GM21526 (cell line): ENCODE measurements around the gene EPHA6.
"Not testable (repeated sequence)": the region's sequence is repeated elsewhere in the genome, so short reads cannot be mapped to it uniquely, and the experiment has no call there.

Experiments
- ATAC-seq: cut with Tn5 transposase; IDR thresholded peaks from one replicate; pipeline ENCODE4 v1.9.1; 2021; ENCODE audit warnings: moderate library complexity; ENCODE audit not compliant: unreplicated experiment, low FRiP score

EPHA6 gene

DNA sequence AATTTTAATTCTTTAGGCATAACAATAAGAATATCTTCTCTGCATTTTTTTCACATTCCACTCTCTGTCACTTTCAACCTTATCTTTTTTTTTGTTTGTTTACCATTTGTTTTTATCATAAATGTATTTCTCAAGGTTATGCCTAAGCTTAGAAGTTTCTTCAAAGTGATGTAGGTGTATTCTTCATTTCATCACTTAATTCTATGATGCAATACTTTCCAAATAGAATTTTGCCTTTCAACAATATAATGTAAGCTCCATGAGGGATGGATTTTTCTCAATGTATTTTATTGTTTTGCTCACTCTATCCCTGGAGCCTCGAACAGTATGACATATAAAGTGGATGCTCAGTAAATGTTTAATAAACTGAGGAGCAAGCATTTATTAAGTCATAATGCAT is 444.9 kb downstream of the EPHA6 start:
- no peak for ATAC-seq

GRCh38 chr3:97264180-97264579 is 449.8 kb downstream of the EPHA6 start:
- no peak for ATAC-seq

GRCh38 chr3:97265237-97266005 is 451.0 kb downstream of the EPHA6 start:
- ATAC-seq = no peak

DNA sequence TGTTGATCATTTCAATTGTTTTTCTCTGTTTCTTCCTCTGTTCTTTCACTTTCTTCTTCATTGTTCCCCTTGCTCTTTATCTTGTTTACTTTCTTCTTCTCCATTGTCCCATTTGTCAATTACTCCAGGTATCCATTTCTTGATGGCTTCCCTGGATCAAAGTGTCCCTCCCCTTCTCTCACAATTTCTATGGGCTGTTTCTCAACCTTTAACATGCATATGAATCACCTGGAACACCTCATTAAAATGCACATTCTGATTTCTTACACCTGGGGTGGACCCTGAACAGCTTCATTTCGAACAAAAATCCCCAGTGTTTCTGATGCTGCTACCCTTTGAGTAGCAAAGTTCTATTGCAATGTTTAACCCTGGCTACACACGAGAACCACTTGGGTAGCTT is 454.8 kb downstream of the EPHA6 start:
- ATAC-seq = no peak

DNA sequence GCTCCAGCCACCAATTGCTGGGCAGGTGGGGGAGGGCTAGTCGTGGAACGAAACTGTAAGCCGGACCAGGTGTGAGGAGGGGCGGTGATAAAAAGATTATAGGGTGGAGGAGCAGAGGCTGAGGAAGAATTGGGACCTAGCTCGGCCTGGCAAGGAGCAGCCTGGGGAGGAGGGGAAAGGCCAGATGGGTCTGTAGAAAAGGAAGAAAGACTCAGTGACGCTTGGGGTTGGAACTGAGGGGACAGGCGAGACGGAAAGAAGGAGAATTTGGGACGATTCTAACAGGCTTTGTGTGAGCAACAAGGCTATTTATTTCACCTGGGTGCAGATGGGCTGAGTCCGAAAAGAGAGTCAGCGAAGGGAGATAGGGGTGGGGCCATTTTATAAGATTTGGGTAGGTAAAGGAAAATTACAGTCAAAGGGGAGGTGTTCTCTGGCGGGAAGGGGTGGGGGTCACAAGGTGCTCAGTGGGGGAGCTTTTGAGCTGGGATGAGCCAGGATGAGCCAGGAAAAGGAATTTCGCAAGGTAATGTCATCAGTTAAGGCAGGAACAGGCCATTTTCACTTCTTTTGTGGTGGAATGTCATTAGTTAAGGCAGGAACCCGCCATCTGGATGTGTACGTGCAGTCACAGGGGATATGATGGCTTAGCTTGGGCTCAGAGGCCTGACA is 462.6 kb downstream of the EPHA6 start:
- not testable (repeated sequence) for ATAC-seq

GRCh38 chr3:97277708-97278107 is 463.3 kb downstream of the EPHA6 start:
- ATAC-seq = no peak

DNA sequence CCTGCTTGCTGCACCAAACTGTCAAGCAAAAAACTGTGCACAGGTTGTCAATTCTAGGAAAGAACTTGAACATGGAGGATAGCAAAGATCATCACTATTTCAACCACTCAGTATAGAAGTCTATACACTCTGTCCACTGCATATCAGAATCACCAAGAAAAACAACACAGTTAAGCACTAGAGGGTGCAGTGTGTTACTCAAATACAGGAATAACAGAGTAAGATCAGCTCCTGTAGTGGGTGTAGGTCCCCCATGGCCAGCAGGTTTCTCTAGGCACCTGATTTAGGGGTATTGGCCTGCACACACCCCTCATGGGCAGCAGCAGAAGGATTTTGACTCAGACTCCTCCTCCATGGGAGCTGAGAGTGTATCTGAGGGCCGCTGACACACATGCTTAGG is 464.1 kb downstream of the EPHA6 start:
- ATAC-seq = no peak

DNA sequence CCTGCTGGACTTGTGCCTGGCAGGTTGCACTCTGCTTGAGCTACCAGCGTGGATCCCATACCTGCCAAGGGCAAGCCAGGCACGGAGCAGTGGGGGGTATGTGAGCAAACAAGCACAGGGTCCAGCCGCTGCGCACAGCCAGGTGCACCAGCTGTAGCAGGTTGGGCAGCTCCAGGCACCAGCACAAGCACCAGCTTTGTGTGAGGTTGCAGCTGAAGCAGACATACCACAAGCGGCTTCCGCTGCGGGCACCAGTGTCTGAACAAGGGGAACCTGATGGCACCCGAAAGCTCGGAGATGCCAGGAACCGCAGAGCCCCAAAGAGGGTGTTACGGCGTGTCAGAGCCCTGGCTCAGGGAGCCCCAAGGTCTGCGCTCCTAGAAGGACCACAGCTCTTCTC is 477.5 kb downstream of the EPHA6 start:
- no peak for ATAC-seq

GRCh38 chr3:97293596-97294131 is 479.3 kb downstream of the EPHA6 start:
- no peak for ATAC-seq

DNA sequence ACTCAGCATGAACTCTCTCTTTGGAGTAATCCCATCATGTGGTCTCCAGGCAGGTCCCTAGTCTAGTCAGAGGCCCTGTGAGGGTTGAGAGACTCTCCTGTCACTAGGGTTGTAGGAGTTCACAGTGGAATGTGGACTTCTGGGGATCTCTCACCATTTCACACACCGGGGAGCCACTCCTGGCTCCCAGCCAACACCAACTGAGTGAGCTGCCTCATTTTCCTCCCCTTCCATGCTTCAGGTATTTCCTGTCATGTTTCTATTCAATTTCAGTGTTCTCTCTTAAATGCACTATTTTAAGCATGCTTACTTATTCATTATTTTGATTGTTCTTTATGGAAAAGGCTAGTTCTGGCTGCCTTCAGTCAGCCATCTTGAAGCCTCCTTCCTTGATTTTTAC is 482.6 kb downstream of the EPHA6 start:
- ATAC-seq = no peak

- no peak for ATAC-seq
Measured at GRCh38 chr3:97301114-97301513, 486.7 kb downstream of the EPHA6 start.

GRCh38 chr3:97306226-97306625 is 491.8 kb downstream of the EPHA6 start:
- no peak for ATAC-seq

DNA sequence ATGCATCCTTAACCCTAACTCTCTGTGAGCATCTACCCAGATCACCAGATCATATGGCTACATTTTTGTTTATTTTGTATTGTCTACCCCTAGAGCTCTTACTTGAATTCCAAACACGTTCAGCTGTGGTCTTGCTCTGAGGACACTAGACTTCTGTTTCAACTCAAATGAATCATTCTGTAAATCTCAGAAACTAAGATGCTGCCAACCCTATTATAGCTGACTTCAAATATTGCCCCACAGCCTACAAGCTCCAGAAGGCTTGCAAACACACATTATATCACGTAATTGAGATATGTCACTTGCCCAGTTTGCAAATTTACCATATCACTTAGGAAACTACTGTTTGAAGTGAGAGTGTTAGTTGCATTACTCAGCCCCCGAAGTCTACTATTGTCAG is 524.0 kb downstream of the EPHA6 start:
- no peak for ATAC-seq

DNA sequence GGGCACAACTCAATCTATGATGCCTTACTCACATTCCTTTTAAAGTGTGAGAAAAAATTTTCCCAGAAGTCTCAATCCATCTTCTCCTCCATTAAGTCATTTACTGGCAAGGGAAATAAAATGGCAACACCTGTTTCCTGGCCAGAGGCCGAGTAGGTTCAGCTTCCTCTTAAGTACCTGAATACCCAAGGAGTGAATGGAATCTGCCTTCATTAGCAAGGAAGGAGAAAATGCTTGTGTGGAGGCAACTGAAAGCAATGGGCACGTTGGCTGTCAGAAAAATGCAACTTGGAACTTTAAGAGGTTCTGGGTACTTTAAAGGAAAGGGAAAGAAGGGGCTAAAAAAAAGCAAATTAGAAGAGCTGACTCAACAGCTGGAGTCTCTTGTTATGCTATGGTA is 526.5 kb downstream of the EPHA6 start:
- ATAC-seq = no peak

- no peak for ATAC-seq
Measured at GRCh38 chr3:97347780-97348179, 533.4 kb downstream of the EPHA6 start.

GRCh38 chr3:97350971-97351370 is 536.6 kb downstream of the EPHA6 start:
- ATAC-seq = no peak

GRCh38 chr3:97353176-97353575 is 538.8 kb downstream of the EPHA6 start:
- ATAC-seq = no peak

- ATAC-seq = no peak
Measured at GRCh38 chr3:97359977-97360376, 545.6 kb downstream of the EPHA6 start.

GRCh38 chr3:97360804-97361203 is 546.4 kb downstream of the EPHA6 start:
- no peak for ATAC-seq

- ATAC-seq = no peak
Measured at GRCh38 chr3:97384583-97384982, 570.2 kb downstream of the EPHA6 start.

DNA sequence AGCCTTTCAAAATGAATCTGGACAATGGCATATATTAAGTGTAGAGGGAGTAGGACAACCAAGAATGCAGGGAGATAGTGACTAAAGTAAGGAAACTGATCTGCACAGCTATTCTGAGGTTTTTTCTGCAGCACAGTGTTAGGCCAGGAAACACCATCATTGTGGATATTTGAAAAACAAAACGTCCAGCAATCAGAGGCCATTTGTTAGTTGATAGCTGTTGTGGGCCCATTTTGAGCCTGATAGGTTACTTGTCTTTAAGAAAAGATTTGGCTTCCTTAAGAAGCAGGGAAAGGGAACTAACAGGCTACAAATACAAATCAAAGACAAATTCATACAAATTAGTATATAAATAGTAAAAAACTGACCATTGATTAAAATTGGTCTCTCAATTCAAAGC is 574.4 kb downstream of the EPHA6 start:
- no peak for ATAC-seq

DNA sequence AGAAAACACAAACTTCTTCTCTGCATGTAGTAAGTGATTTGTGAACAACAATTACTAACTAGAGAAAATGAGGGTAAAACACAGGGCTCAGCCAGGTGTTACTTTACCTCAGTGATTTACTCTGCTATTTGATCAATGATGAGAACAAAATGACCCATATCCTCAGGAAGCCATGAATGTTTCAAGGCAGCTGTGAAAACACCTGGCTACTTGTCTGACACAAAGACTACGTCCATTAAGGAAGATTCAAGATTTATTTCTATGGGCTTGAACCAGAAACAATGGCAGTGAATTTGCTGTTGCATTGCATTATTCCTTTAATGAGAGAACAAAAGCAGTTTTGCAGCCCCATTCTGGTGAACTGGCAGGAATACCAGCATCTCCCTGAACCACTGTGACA is 575.5 kb downstream of the EPHA6 start:
- no peak for ATAC-seq
